Upper lobe of left lung (tissue), 4 donors: ENCODE measurements around the gene DLX3.

Experiments used
- EP300 ChIP-seq, 4 donors: sonication (generic); formaldehyde crosslinking; IDR thresholded peaks; one replicate each; pipeline ENCODE4 v1.5.1; 2017; ENCODE audit warnings: antibody characterized with exemption in 4 of 4, control low read depth in 2 of 4
- POLR2A ChIP-seq, 4 donors: fragments of 450-650 bp; IDR thresholded peaks; one replicate each; pipeline ENCODE4 v1.5.1; 2016 to 2017; ENCODE audit warnings: antibody characterized with exemption in 4 of 4, mild to moderate bottlenecking in 2 of 4
- POLR2AphosphoS5 ChIP-seq, 2 donors: sonication (generic); formaldehyde crosslinking; IDR thresholded peaks; one replicate each; pipeline ENCODE4 v1.5.1; 2017; ENCODE audit warnings: antibody characterized with exemption in 2 of 2
- TF ChIP-seq, protein P1 (sequence below), 6 experiments: fragments of 450-650 bp in 4 of 6; fragments of 200-600 bp in 2 of 6; sonication (generic) in 2 of 6; IDR thresholded peaks; one replicate each; pipeline ENCODE4 v1.5.1; 2016 to 2019; ENCODE audit warnings: antibody characterized with exemption in 6 of 6

DNA sequence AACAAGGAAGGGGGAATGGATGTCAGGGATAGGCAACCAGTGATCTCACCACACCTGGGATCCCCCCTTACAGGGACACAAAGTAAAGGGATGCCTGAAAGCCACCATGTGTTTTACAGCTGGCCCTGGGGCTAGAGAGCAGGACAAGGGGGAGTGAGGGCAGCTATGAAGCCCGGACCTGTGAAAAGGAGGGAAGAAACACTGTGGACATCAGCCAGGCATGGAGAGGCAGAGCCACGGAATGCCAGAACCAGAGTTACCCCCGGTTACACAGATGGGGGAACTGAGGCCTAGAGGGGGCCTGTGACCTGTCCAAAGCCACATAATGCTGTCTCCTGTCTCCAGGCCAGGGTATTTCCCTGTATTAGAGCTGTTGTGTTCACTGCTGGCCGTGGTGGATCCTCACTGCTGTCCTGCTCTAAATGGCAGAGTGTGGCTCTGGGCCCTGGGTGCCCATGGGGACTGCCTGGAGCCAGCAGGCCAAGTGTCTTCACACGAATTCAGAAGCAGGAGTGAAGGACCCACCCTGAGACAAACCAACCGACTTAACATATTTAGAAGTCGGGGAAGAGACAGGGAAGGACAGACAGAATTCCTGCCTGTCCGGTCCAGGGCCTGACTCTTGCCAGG, 31.1 kb upstream of the DLX3 start:
- TF ChIP-seq, protein P1, sequence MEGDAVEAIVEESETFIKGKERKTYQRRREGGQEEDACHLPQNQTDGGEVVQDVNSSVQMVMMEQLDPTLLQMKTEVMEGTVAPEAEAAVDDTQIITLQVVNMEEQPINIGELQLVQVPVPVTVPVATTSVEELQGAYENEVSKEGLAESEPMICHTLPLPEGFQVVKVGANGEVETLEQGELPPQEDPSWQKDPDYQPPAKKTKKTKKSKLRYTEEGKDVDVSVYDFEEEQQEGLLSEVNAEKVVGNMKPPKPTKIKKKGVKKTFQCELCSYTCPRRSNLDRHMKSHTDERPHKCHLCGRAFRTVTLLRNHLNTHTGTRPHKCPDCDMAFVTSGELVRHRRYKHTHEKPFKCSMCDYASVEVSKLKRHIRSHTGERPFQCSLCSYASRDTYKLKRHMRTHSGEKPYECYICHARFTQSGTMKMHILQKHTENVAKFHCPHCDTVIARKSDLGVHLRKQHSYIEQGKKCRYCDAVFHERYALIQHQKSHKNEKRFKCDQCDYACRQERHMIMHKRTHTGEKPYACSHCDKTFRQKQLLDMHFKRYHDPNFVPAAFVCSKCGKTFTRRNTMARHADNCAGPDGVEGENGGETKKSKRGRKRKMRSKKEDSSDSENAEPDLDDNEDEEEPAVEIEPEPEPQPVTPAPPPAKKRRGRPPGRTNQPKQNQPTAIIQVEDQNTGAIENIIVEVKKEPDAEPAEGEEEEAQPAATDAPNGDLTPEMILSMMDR (IDR thresholded peaks at IDR 0.05) = no peak
- no peak for TF ChIP-seq POLR2A (IDR thresholded peaks at IDR 0.05)
- no peak for TF ChIP-seq POLR2AphosphoS5 (IDR thresholded peaks at IDR 0.05)
- TF ChIP-seq EP300 (IDR thresholded peaks at IDR 0.05) = no peak
